ENCODE data around the gene PPP1CA. TPM values are rescaled to one million over a fixed set of nuclear protein-coding genes. Genes with fewer than 3 reads are reported as not detected.

PPP1CA gene
- total RNA-seq, 4 donors from 2014 or later = 15.9 to 180 (median 77.1) TPM

DNA sequence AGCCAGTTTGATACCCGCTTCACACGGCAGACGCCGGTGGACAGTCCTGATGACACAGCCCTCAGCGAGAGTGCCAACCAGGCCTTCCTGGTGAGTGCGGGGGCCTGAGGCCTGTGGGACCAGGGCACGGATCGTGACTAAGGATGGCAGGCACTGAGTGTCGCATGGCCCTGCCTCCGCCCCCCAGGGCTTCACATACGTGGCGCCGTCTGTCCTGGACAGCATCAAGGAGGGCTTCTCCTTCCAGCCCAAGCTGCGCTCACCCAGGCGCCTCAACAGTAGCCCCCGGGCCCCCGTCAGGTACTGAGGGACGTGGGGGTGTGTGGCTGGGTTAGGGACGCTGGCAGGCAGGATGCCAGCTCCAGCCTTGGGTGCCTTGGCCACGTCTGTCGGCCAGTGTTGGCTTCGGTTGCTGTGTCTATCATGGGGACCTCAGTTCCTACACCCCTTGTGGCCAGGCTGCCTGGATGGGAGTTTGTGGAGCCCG, 32.8 kb upstream of the PPP1CA start:
- intact Hi-C loops (cut with DNase I; ENCODE audit: low total_unique reads) = no loop called here
- Histone ChIP-seq H3K27ac (no peak overlapping the region), H3K36me3 (no peaks in the 10 kb centered on the region), H3K9me3 (no peaks in the 10 kb centered on the region), H3K4me3 (no peak overlapping the region), H3K4me1 (peaks cover 0 to 4% of the 10 kb centered on the region in 2 donors), H3K27me3 (no peaks in the 10 kb centered on the region)
- no peak for TF ChIP-seq POLR2A (IDR thresholded peaks at IDR 0.05)
- TF ChIP-seq, protein P1, sequence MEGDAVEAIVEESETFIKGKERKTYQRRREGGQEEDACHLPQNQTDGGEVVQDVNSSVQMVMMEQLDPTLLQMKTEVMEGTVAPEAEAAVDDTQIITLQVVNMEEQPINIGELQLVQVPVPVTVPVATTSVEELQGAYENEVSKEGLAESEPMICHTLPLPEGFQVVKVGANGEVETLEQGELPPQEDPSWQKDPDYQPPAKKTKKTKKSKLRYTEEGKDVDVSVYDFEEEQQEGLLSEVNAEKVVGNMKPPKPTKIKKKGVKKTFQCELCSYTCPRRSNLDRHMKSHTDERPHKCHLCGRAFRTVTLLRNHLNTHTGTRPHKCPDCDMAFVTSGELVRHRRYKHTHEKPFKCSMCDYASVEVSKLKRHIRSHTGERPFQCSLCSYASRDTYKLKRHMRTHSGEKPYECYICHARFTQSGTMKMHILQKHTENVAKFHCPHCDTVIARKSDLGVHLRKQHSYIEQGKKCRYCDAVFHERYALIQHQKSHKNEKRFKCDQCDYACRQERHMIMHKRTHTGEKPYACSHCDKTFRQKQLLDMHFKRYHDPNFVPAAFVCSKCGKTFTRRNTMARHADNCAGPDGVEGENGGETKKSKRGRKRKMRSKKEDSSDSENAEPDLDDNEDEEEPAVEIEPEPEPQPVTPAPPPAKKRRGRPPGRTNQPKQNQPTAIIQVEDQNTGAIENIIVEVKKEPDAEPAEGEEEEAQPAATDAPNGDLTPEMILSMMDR (IDR thresholded peaks at IDR 0.05) = no peak
- DNase-seq = no peak

DNA sequence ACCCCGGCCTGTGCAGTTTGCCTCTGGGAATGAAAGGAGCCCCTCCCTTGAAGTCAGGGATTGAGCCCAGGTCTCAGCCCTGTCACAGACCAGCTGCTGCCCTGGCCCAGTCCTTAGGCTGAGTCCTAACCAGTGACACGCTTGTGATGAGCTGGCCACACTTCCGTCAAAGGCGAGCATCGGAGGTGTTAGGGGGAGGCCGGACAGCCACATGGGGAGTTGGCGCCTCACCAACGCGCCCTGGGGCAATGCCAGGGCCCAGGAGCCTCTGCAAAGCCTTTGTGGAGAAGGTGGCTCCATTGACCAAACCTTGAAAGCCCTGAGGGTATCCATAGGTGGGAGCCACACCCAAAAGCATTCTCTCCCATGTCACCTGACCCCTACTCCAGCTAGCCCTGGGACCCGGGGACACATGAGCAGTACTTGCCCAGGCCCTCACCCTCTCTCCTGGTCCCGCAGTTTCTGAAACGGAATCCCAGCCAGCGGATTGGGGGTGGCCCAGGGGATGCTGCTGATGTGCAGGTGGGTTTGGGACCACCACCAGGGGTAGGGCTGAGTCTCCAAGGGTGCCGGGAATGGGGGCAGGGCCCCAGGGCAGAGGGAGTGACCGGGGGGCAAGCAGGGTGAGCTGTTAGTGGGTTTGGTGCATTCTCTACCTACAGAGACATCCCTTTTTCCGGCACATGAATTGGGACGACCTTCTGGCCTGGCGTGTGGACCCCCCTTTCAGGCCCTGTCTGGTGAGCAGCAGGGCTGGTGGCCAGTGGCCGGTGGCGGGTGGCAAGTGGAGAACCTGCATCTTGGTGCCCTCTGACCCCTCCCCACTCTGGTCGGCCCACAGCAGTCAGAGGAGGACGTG, 32.1 kb upstream of the PPP1CA start:
- Histone ChIP-seq H3K27ac (no peak overlapping the region), H3K4me3 (no peak overlapping the region), H3K27me3 (no peaks in the 10 kb centered on the region), H3K9me3 (no peaks in the 10 kb centered on the region), H3K36me3 (no peaks in the 10 kb centered on the region), H3K4me1 (peaks cover 0 to 4% of the 10 kb centered on the region in 2 donors)
- TF ChIP-seq, protein P1 (IDR thresholded peaks at IDR 0.05) = no peak
- intact Hi-C loops (cut with DNase I; ENCODE audit: low total_unique reads) = no loop called here
- DNase-seq = no peak

DNA sequence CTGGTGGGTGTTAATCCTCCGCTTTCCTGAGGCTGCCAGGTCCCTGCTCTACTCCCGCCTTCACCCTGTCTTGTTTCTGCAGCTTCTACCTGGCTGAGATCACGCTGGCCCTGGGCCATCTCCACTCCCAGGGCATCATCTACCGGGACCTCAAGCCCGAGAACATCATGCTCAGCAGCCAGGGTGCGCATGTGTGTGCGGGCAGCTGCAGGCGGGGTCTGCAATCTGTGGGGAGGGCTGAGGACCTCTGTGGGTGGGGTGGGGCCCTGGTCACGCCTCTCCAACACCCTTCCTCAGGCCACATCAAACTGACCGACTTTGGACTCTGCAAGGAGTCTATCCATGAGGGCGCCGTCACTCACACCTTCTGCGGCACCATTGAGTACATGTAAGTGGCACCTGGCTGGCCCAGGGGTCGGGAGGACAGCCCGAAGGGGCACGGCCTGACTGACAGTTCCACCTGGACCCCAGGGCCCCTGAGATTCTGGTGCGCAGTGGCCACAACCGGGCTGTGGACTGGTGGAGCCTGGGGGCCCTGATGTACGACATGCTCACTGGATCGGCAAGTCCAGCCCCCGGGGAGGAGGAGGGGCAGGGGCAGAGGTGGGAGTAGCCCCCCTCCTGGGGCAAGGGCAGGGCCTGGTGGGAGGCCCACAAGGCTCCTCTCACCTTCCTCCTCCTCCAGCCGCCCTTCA, 31.1 kb upstream of the PPP1CA start:
- H3K9me3 ChIP-seq = no peaks in the 10 kb centered on the region
- H3K36me3 ChIP-seq = no peaks in the 10 kb centered on the region
- intact Hi-C loops (cut with DNase I; ENCODE audit: low total_unique reads) = no loop called here
- peaks cover 0 to 4% of the 10 kb centered on the region in 2 donors for H3K4me1 ChIP-seq
- TF ChIP-seq POLR2A (IDR thresholded peaks at IDR 0.05) = no peak
- TF ChIP-seq, protein P1 (IDR thresholded peaks at IDR 0.05) = no peak
- no peak overlapping the region for H3K4me3 ChIP-seq
- H3K27me3 ChIP-seq = no peaks in the 10 kb centered on the region
- no peak for DNase-seq
- H3K27ac ChIP-seq = no peak overlapping the region

DNA sequence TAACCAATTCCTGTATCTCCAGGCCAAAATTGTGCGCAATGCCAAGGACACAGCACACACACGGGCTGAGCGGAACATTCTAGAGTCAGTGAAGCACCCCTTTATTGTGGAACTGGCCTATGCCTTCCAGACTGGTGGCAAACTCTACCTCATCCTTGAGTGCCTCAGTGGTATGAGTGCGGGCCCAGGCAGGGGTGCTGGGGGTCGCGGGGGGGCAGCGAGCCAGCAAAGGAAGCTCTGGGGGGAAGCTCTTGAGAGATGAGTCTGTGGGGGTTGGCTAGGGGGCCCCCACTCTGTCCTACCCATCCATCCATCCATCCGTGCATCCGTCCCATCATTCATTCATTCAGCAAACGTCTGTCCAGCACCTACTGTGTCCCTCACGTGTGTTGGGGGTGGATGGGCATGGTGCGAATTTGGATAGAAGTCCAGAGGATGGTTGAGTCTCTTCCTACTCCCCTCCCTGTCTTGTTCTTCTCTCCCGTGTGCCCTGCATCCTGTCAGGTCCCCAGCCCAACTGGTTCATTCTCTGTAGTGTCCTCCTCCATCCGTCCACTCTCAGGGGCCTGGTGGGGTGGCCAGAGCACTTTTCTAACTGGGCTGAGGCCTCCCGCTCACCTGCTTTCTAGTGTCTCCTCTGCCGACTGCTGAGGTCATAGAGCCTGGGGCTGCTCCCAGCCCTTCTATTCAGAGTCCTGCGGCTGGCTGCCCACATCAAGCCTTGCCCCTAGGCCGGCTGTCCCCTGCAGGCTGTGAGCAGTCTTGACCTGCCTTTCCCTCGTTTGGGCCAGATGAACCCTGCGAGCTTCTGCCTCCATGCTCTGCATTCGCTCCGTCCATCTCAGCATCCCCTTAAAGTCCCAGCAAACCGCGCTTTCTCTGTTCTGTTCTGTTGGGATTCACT, 29.9 kb upstream of the PPP1CA start:
- Histone ChIP-seq H3K27ac (no peak overlapping the region), H3K4me3 (no peak overlapping the region), H3K9me3 (no peaks in the 10 kb centered on the region), H3K36me3 (no peaks in the 10 kb centered on the region), H3K27me3 (no peaks in the 10 kb centered on the region), H3K4me1 (peaks cover 0 to 4% of the 10 kb centered on the region in 2 donors)
- intact Hi-C loops (cut with DNase I; ENCODE audit: low total_unique reads) = no loop called here
- TF ChIP-seq POLR2A (IDR thresholded peaks at IDR 0.05) = no peak
- TF ChIP-seq, protein P1 (IDR thresholded peaks at IDR 0.05) = no peak
- no peak for DNase-seq
